HL-60 (cell line): ENCODE data around the gene IL12B.

Experiments used
- DNase-seq, 2 experiments: peaks; one replicate each; pipeline ENCODE4 v3.0.0-alpha.2; 2010 to 2020; ENCODE audit warnings: low read depth in 1 of 2, low spot score in 1 of 2
- H3K27ac ChIP-seq: fragments of 250-450 bp; sonication (Bioruptor Pico); replicated peaks from 2 replicates; pipeline ENCODE4 v1.5.1; 2020; ENCODE audit warnings: mild to moderate bottlenecking, moderate library complexity
- H3K27me3 ChIP-seq: fragments of 250-450 bp; sonication (Bioruptor Pico); 2 replicates; pipeline ENCODE4 v1.5.1; 2021; ENCODE audit warnings: mild to moderate bottlenecking, moderate library complexity; ENCODE audit not compliant: insufficient read depth, poor library complexity, severe bottlenecking
- H3K4me3 ChIP-seq: replicated peaks from 2 replicates; pipeline ENCODE4 v1.5.1; 2011; ENCODE audit warnings: mild to moderate bottlenecking, control low read depth, low read length; ENCODE audit not compliant: insufficient read depth
- GABPA ChIP-seq: IDR thresholded peaks from 2 replicates; pipeline ENCODE4 v1.6.1; 2012; ENCODE audit warnings: low read depth
- POLR2AphosphoS5 ChIP-seq: IDR thresholded peaks from 2 replicates; pipeline ENCODE4 v1.6.1; 2012; ENCODE audit warnings: low read depth
- SPI1 ChIP-seq: IDR thresholded peaks from 2 replicates; pipeline ENCODE4 v1.6.1; 2012; ENCODE audit warnings: low read depth, mild to moderate bottlenecking, borderline replicate concordance
- TF ChIP-seq, protein P1 (sequence below): IDR thresholded peaks from one replicate; pipeline ENCODE4 v1.5.1; 2011; ENCODE audit warnings: low read length, control low read depth, inconsistent platforms; ENCODE audit not compliant: insufficient read depth
- TF ChIP-seq, protein P2 (sequence below): IDR thresholded peaks from 2 replicates; pipeline ENCODE4 v1.6.1; 2012; ENCODE audit warnings: low read depth; ENCODE audit not compliant: insufficient replicate concordance

The IL12B gene

DNA sequence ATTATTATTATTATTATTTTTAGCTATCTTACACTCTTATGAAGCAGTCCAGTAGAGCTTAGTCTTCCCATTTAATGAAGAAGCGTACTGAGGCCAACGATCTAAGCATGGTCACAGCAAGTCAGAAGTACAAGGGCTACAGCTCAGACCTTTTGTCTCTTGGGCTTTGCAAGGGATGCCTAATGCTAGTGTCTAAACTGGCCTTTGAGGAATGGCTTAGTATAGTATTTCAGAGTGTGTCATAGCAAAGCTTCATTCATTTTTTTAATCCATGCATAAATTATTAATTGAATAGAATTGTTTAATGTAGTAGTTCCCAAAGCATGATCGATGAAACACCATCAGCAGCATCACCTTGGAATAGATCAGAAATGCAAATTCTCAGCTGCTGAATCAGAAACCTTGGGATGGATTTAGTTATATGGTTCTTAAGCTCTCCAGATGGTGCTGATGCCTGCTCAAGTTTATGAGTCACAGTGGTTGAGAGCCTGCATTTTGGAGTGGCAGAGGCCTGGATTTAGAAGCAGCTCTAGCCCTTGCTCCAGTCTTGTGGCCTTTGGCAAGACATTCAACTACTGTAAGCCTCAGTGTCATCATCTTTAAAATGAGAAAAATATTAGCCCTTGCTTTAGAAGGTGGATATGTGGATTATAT, 6.1 kb downstream of the IL12B start:
- Histone ChIP-seq H3K27me3 (no peaks in the 10 kb centered on the region), H3K27ac (no peak overlapping the region), H3K4me3 (no peak overlapping the region)
- no peak for DNase-seq
- TF ChIP-seq POLR2AphosphoS5 (no peak), SPI1 (no peak)

DNA sequence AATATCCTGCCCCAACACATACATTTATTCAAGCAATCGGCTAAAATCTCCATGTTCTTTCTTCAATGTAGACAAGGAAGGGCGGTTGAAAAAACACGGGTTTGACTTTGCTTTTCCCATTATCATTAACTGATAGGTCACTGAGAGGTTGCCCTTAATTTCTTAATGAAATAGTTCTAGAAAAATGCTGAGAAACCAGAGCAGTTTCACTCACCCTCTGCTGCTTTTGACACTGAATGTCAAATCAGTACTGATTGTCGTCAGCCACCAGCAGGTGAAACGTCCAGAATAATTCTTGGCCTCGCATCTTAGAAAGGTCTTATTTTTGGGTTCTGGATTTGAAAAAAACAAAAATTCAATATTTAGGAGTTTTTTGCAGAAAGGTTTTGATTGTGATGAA, 8.1 kb downstream of the IL12B start:
- Histone ChIP-seq H3K27me3 (no peaks in the 10 kb centered on the region), H3K27ac (no peak overlapping the region), H3K4me3 (no peak overlapping the region)
- DNase-seq, result no peak
- TF ChIP-seq, protein P1, sequence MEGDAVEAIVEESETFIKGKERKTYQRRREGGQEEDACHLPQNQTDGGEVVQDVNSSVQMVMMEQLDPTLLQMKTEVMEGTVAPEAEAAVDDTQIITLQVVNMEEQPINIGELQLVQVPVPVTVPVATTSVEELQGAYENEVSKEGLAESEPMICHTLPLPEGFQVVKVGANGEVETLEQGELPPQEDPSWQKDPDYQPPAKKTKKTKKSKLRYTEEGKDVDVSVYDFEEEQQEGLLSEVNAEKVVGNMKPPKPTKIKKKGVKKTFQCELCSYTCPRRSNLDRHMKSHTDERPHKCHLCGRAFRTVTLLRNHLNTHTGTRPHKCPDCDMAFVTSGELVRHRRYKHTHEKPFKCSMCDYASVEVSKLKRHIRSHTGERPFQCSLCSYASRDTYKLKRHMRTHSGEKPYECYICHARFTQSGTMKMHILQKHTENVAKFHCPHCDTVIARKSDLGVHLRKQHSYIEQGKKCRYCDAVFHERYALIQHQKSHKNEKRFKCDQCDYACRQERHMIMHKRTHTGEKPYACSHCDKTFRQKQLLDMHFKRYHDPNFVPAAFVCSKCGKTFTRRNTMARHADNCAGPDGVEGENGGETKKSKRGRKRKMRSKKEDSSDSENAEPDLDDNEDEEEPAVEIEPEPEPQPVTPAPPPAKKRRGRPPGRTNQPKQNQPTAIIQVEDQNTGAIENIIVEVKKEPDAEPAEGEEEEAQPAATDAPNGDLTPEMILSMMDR, result no peak
- TF ChIP-seq, protein P2, sequence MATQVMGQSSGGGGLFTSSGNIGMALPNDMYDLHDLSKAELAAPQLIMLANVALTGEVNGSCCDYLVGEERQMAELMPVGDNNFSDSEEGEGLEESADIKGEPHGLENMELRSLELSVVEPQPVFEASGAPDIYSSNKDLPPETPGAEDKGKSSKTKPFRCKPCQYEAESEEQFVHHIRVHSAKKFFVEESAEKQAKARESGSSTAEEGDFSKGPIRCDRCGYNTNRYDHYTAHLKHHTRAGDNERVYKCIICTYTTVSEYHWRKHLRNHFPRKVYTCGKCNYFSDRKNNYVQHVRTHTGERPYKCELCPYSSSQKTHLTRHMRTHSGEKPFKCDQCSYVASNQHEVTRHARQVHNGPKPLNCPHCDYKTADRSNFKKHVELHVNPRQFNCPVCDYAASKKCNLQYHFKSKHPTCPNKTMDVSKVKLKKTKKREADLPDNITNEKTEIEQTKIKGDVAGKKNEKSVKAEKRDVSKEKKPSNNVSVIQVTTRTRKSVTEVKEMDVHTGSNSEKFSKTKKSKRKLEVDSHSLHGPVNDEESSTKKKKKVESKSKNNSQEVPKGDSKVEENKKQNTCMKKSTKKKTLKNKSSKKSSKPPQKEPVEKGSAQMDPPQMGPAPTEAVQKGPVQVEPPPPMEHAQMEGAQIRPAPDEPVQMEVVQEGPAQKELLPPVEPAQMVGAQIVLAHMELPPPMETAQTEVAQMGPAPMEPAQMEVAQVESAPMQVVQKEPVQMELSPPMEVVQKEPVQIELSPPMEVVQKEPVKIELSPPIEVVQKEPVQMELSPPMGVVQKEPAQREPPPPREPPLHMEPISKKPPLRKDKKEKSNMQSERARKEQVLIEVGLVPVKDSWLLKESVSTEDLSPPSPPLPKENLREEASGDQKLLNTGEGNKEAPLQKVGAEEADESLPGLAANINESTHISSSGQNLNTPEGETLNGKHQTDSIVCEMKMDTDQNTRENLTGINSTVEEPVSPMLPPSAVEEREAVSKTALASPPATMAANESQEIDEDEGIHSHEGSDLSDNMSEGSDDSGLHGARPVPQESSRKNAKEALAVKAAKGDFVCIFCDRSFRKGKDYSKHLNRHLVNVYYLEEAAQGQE, result no peak
- TF ChIP-seq POLR2AphosphoS5 (no peak), GABPA (no peak), SPI1 (no peak)

DNA sequence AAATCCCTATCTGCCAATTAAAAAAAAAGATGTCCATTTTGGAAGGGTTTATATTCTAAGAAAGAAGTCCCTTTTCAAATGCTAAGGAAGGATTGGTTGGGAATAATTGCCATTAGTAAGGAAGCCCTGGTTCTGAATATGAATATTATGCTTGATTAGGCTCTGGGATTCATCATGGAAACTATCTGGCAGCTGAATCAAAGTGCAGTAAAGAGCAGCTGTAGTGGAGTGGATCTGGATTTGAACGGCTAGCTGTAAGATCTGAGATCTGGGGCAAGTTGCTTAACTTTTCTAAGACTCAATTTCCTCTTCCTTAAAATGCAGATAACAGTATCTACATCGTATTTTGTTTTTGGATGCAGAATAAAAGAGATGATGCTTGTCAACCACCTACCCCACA, 10.5 kb downstream of the IL12B start:
- H3K27ac ChIP-seq, result no peak overlapping the region
- H3K4me3 ChIP-seq, result no peak overlapping the region
- no peak for DNase-seq
- no peaks in the 10 kb centered on the region for H3K27me3 ChIP-seq
- TF ChIP-seq, protein P2, result no peak
- TF ChIP-seq SPI1, result peak; percentile 29; the same call in 1 of the 2 replicates
- TF ChIP-seq, protein P1, result no peak

DNA sequence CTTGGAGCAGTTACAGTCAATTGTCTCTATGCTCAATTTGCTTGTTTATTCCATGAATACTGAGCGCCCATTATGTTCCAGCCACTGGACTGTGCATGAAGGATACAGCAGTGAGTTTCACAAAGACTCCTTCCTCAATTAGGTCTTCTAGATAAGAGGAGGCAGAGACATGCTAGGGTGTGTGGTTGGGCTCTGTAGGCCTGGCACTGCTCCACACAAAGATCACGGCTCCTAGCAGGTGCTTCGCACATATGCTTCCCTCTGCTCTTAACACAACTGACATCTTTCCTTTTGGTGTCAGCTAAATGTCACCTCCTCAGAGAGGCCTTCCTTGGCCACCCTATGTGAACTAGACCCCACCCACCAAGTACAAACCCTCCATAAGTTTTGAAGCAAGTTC, 10.9 kb downstream of the IL12B start:
- DNase-seq, result no peak
- Histone ChIP-seq H3K27ac (no peak overlapping the region), H3K27me3 (no peaks in the 10 kb centered on the region), H3K4me3 (no peak overlapping the region)
- TF ChIP-seq SPI1 (no peak), GABPA (no peak), POLR2AphosphoS5 (no peak)
- TF ChIP-seq, protein P1, result no peak
- TF ChIP-seq, protein P2, result no peak
